Stimulated activated CD4-positive, alpha-beta T cell treated with anti-CD3 and anti-CD28 coated beads, Interleukin-15, amount 100 ng/mL, for 24 hours (primary cell): ENCODE measurements around the gene LGALS3BP.

Experiments used
- DNase-seq: peaks from one replicate; pipeline ENCODE4 v3.0.0-alpha.2; 2020

The LGALS3BP gene

DNA sequence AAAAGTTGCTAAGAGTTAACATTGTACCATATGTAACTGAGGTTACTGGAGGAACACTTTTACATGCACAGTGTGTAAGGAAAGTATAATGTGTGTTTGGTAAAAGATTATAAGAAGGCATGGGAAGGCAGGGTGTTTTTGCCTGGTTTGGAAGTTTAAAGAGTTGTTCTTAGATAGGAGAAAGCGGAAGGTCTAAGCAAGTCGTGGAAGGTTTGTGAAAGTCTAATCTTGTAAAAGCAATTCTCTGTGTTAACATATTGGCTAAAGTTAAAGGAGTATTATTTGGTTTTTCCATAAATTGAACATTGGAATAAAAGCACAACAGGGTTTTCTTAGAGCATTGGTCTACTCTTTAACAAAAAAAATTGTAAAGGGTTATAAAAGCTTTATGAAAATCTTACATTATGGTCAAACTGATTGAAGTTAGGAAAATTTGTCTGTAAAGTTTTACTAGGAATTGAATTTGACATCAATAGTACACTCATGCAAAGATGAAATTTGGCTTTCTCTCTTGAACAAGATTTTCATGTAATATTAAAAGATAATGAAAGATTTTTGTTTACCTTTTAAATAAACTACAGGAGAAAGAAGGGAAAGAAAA is 34.5 kb upstream of the LGALS3BP start:
- DNase-seq: no peak

DNA sequence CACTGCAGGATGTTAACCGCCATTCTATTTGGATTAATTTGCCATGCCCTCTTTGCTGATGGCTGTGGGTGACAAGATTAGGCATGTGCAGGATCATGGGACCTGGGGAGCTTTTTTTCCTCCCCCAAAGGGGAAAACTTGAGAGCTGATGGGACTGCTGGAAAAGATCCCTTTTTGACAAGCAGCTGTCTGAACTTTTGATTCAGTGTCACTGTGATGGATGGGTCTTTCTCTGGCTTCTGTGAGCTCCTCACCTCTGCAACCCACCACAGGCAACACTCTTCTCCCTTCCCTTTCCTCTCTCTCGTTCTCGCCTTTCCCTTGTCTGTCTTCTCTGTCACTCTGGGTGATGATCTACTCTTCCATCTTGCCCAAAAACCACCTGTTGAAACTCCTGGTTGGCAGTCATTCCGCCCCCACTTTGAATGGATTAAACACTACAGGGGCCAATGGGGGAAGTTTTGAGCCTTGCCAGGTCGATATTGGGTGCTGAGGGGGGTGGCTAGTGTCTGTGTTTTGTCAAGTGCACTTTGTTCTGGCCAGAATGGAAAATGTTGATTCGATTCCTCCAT is 32.9 kb upstream of the LGALS3BP start:
- DNase-seq: no peak

DNA sequence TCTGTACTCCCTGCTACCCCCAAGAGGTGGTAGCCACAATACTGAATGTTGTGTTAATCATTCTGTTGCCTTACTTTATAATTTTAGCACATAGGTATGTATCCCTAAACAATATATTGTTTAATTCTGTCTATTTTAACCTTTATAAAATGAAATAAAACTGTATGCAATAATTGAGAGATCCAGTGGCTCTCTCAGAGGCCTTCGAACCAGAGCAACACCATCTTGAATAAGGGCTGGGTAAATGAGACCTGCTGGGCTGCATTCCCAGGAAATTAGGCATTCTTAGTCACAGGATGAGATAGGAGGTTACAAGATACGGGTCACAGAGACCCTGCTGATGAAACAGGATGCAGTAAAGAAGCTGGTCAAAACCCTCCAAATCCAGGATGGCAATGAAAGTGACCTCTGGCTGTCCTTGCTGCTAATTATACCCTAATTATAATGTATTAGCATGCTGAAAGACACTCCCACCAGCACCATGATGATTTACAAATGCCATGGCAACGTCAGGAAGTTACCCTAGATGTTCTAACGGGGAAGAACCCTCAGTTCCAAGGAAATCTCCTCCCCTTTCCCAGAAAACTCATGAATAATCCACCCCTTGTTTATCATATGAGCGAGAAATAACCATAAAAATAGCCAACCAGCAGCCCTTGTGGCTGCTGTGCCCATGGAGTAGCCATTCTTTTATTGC is 31.9 kb upstream of the LGALS3BP start:
- DNase-seq: no peak

DNA sequence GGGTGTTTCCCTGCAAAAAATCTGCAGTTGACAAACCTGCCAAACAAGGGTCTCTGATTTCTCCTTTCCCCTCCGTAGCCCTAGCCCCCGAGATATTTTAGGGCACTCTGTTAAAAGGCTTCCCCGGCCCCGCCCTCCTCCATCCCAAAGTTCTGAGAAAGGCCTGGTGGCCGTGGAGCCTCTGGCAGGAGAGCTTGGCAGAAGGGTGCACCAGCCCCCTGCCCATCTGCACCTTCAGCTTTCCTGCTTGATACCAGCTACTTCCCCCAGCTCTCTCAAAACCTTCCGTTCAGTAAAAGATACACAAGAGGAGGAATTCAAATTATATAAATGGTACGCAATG is 30.6 kb upstream of the LGALS3BP start:
- DNase-seq: no peak

DNA sequence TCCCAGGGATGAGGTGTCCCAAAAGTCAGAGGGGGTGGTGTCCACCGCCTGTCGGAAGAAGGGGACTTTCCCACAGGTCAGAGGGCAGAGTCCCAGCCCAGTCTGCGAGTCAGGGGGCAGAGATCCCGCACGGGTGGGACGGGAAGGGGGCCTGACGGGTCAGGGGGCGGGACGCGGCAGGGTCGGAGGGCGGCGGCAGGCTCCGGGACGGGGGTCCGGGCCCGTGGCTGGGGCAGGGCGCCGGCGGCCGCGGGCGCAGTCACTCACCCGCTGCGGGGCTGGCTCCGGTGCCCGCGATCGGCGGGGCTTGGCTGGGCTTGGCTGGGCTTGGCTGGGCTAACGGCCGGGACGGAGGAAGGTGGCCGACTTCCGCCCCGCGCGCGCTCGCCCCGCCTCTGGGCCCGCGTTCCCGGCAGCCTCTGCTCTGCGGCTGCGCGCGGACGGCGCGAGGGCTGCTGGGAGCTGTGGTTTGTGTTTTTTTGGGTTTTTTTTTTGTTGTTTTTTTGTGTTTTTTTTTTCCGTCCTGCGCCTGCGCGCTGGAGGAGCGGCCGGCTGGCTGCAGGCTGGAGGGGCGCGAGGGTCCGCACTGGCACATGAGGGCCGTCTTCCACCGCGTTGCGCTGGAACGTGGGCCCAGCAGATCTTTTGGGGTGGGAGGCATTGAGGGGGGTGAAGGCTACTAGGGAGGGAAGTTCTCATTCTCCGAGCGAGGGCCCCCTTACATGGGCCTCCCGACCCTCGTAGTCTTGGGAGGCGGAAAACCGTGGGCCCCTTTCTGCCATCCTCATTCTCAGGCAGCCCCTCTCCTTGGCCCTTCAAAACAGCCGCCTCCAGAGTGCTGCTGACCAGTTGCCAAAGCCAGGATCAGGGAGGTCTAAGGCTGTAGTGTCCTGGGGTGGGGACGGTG is 29.9 kb upstream of the LGALS3BP start, which contains the start of gene CANT1:
CANT1 (minus strand) TSS at position 368 of the 907 bp plus-strand sequence. CDS start 12,142 bp downstream, outside the sequence.
- DNase-seq: peak; percentile 87

DNA sequence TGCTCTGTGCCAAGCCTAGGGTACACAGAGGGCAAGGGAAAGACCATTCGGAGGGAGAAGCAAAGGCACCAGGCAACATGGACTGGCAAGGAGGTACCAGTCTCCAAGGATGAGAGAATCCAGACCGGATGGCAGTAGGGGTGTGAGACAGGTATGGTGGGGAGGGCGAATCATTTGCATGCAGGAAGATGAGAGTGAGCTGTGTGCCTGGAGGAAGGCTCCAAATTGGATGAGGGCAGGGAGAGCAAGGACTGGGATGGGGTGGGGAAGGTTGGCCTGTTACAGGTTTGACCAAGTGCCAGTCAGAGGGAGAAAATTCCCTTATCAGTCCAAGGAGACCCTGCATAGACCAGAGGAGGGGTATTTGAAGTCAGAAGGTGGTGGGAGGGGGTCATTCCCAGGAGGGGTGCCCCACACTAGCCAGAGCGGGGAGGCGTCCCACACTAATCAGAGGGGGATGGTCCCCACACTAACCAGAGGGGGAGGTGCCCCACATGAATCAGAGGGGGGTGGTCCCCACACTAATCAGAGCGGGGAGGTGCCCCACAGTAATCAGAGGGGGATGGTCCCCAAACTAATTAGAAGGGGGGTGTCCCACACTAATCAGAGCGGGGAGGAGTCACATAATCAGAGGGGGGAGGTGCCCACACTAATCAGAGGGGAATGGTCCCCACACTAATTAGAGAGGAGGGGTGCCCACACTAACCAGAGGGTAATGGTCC is 29.1 kb upstream of the LGALS3BP start:
- no peak for DNase-seq

DNA sequence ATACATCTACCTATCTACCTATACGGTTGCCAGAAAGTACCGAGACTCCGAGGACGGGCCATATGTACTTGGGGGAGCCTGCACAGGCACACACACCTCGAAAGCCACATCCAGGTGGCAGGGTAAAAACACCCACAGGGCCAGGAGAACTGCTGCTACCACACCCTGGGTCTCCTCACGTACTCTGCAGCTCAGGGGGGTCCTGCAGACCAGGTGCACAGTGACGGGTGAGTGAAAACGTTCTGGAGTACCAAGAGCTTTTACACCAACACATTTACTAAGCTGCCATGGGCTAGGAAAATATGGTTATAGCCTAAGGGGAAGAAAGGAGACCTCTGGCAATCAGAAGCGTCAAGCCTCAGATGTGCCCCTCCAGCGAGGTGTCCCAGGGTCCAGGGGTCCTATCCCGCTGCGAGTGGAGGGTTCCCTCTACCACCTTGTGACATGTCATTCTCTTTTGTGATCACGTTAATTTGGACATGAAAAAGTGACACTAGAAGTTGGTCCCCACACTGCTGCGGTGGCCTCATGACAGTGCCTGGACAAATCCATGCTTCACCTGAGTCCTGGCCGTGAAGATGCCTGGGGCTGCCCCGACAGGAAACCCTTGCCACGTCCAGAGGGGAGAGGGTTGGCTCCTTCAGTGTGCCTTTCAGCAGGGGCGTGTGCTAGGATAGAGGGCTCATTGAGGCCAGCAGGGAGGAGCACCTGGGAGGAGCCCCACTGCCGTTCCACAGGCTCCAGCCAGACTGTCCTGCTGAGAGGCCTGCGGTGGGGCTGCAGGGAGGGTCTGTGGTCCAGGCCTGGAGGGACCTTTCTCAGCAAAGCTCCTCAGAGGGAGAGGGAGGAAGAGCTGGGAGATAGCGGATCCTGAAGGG is 28.0 kb upstream of the LGALS3BP start:
- no peak for DNase-seq

DNA sequence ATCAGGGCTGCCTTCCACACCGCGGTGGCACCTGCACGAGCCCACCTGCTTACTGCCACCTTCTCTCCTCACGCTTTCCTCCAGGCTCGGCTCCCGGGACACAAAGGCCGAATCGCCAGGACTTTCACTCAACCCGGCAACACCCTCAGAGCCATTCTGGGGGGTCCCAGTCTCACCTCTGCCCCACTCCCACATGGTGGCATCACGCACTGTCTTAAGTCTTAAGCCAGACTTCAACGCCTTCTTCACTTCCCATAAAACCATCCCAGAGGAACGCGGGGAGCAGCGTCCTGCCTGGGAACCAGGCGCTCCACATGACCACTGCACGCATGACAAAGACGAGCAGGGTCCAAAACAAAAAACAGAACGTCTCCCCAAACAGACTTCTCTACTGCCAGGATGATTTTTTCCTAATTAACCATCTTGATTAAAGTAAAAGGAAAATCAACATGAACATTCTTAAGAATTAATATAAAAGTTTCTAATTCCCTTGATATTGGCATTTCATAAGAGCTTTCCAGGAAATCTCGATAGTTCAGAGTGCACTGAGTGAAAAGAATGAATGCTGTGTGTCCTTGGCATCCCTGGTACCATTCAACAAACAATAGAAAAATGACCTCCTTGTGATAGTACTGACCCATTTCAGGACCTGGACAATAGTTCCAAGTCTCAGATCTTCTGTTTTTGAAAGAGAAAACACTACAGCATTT is 27.2 kb upstream of the LGALS3BP start:
- DNase-seq: no peak

DNA sequence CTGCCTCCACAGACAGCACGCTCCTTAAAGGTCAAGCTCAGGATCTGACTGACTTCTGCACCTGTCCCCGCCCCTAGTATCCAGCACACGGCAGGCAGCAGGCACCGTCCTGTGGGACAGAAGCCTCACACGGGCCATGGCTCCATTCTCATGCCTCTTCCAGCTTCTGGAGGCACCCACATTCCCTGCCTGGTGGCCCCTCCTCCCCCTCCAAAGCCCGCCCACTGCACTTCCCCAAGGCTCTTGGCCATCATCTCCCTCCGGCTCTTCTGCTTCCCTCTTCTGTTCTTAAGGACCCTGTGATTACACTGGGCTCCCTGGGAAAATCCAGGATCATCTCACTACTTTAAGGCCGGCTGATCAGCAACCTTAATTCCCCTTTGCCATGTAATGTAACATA is 26.3 kb upstream of the LGALS3BP start:
- DNase-seq: no peak

DNA sequence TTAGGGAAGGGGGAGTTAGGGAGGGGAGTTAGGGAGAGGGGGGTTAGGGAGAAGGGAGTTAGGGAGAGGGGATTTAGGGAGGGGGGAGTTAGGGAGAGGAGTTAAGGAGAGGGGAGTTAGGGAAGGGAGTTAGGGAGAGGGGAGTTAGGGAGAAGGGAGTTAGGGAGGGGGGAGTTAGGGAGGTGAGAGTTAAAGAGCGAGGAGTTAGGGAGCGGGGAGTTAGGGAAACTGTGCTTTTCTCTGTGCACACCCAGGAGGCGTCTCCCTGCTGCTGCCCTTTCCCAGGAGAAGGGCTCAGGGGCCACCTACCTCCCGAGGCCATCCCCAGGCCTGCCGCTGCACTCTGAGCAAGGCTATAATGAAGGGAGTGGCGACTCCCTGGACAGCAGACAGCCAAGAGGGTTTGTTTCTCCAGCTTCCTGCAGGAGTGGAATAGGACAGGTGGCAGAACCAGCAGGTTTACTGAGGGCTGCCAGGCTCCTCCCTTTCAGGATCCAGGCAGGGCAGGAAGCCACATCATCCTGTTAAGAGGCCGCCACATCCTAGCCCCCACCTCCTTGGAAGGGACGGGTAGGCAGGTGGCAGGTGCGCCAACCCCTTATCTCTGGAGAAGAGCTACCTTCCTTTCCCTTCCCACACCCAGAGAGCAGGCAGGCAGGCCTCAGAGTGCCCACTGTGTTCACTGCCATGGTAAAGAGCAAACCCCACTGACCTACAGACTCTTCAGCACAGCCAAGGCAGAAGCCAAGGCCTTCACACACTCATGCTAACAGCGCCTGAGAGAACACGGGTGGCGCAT is 25.5 kb upstream of the LGALS3BP start:
- DNase-seq: no peak

DNA sequence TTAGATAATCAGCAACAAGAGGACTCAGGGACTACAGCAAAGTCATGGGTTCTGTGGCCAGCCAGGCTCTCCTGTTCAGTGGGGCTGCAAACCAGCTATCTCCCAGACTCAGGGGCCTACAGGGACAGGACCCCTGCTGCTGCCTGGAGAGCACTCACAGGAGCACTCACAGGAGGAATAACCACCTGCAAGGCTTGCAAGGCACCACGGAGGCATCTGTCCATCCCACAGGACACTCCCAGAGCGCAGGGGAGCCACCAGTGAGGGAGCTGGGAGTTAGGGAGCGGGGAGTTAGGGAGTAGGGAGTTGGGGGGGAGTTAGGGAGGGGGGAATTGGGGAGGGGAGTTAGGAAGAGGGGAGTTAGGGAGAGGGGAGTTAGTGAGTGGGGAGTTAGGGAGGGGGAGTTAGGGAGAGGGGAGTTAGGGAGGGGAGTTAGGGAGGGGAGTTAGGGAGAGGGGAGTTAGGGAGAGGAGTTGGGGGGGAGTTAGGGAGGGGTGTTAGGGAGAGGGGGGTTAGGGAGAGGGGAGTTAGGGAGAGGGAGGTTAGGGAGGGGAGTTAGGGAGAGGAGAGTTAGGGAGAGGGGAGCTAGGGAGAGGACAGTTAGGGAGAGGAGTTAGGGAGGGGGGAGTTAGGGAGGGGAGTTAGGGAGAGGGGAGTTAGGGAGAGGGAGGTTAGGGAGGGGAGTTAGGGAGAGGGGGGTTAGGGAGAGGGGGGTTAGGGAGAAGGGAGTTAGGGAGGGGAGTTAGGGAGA is 24.1 kb upstream of the LGALS3BP start:
- DNase-seq: no peak

DNA sequence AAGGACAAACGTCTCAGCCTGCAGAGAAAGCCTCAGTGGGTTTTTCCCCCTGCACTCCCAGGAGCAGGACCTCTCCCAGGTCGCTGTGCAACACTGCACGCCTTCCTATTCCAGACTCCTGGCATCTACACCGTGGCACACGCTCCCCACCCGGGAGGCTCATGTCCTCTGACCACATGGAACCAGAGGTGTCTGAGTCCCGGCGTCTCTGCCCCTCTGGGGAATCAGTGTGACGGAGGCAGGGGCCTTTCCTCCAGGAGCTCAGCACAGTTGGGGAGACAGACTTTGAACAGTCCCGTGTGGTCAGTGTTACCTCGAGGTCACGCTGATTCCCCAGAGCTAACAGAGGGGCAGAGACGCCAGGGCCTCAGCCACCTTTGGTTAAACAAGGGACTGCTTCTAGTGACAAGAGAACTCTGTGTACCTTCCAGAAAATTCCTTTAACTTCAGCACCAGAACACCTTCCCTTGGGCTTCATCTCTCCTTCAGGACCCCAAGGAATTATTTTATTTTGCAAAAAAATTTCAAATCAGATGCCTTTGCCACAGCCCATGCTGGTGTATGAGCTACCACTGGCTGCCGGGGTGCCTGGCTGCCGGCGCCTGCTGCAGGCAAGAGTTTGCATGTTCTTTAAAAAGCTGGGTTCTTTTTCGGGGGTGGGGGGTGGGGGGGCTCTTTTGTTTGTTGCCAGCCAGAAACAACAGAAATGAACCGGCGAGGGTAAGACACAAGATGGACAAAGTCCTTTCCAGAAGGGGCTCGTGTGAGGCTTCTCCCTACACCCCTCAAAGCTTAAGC is 23.3 kb upstream of the LGALS3BP start:
- no peak for DNase-seq

DNA sequence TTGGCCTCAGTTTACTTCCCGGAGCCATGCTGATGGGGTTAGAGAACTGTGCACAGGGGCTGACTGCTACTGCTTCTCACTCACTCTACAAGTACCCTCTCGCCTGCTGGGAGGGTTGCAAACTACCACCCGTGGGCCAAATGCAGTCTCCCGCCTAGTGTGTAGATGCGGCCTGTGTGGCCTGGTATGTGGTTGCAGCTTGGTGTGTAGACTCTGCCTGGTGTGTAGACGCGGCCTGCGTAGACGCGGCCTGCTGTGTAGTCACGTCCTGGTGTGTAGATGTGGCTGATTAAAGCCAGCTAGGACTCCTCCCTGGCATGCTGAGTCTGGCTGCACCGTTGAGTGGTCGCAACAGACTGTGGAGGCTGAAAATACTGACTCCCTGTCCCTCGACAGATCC is 22.6 kb upstream of the LGALS3BP start:
- no peak for DNase-seq

DNA sequence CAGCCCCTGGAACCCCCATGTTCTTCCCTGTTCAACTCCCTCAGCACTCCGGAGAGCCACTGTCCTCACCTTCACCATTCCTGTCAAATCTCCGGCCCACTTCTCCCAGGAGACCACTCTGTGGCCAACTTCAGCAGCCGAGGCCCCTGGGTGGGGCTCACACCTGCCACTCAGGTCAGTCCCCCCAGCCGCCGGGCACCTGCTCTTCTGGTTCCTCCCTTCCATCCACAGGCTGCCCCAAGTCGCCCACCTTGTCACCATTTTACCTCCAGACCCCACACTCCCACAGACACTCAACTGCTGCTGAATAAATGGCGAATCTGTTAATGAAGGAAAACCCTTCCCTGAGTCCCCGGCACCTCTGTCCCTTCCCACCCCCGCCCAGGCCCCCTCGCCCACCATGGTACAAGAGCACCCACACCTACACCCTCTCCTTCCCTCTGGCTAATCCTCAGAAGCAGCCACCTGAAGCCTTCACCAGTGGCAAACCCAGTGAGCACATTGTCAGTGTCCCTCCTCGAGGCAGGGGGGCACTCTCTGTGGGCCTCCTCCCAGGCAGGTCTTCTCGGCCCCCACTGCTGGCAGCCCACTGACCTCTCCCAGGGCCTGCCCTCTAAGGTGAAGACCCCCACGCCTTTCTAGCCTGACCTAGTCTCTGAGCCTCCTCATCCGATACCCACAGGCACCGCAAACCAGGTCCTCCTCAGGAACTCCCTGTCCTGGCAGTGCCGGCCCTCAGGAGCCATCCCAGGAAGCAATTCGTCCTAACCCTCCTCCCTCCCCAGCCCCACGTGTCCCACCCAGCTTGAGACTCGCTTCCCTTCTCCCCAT is 21.7 kb upstream of the LGALS3BP start:
- no peak for DNase-seq

DNA sequence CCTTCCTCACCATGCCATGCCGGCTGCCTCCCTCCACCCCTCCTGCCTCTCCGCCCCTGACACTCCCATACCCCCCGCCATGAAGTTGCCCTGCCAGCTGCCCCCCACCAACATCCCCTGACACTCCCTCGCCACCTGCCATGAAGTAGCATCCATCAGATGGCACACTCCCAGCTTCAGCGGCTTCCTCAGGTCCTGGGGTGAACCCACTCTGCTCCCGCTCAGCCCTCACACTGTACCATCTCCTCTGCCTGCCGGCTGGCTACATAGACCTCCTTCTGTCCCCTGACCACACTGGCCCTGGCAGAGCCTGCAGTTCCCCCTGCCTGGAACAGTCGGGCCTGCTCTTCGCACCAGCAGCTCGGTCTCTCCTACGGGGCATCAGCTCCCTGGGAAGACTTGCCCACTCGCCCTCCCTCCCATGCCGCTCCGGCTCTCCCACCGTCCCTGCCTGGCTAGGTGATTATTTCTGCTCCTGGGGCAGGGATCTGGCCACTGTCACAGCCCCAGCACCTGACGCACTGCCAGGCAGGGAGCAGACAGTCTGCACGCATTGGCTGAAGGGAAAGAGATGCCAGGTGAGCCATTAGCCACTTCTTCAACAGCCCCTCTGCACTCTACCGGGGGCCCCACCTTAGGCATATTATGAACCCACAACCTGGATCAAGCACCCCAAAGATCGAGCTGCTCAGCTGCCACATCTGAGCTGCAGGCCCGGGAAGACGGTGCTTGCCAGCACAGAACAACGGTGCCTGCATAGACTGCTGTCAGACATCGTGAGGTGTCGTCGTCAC is 20.9 kb upstream of the LGALS3BP start:
- DNase-seq: no peak

DNA sequence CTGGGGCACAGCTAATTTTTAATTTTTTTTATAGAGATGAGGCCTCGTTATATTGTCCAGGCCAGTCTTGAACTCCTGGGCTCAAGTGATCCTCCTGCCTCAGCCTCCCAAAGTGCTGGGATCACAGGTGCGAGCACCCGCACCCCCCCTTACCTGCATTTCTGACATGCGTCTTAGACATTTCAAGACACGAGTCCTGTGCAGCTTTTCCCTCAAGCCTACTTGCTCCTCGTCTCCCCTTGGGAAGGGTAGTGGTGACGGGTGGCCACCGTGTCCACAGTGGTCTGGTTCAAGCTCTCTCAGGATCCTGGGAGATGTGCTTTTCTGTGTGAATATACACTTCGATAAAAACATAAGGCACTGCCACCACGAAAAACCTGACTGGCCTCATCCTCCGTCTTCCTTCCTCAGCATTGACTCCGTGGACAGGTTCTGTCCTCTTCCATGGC is 20.2 kb upstream of the LGALS3BP start:
- no peak for DNase-seq
